GM11168 (cell line): Measurements from ENCODE around the gene DCAF11.

Source experiments
- in situ Hi-C: fragments of 300-500 bp; cut with MboI; formaldehyde crosslinking; loops from one replicate; pipeline ENCODE4 v1.12.0; 2022; ENCODE audit warnings: low sequenced_read_pairs; ENCODE audit not compliant: unreplicated experiment

Gene DCAF11

GRCh38 chr14:24150567-24150966 lies 36.0 kb downstream of the DCAF11 start:
- in situ Hi-C loops: no loop called here

GRCh38 chr14:24150993-24151392 lies 36.4 kb downstream of the DCAF11 start:
- in situ Hi-C loops: no loop called here

GRCh38 chr14:24151404-24152080 lies 37.0 kb downstream of the DCAF11 start:
- in situ Hi-C loops: no loop called here

- in situ Hi-C loops: no loop called here
Observed at GRCh38 chr14:24155100-24155499, 40.5 kb downstream of the DCAF11 start.

GRCh38 chr14:24156840-24157239 lies 42.3 kb downstream of the DCAF11 start:
- in situ Hi-C loops: no loop called here

GRCh38 chr14:24157331-24157730 lies 42.8 kb downstream of the DCAF11 start:
- in situ Hi-C loops: no loop called here

- in situ Hi-C loops: no loop called here
Observed at GRCh38 chr14:24159777-24160498, 45.4 kb downstream of the DCAF11 start.

GRCh38 chr14:24160499-24160849 lies 45.9 kb downstream of the DCAF11 start:
- in situ Hi-C loops: no loop called here

GRCh38 chr14:24160850-24161804 lies 46.5 kb downstream of the DCAF11 start, which contains the start of gene IRF9:
Gene IRF9, plus strand, starts transcription at chr14:24161265. Its CDS starts 880 bp downstream, at chr14:24162145.
- in situ Hi-C loops: no loop called here

GRCh38 chr14:24162093-24162492 lies 47.5 kb downstream of the DCAF11 start:
- in situ Hi-C loops: no loop called here

- in situ Hi-C loops: no loop called here
Observed at GRCh38 chr14:24164518-24164991, 50.0 kb downstream of the DCAF11 start.

- in situ Hi-C loops: no loop called here
Observed at GRCh38 chr14:24165785-24166184, 51.2 kb downstream of the DCAF11 start.

- in situ Hi-C loops: no loop called here
Observed at GRCh38 chr14:24167469-24168114, 53.0 kb downstream of the DCAF11 start.

- in situ Hi-C loops: no loop called here
Observed at GRCh38 chr14:24171422-24172260, 57.1 kb downstream of the DCAF11 start, which contains the start of gene REC8. Gene REC8, plus strand, starts transcription at chr14:24172080. Its CDS starts 473 bp downstream, at chr14:24172553.

GRCh38 chr14:24172261-24172860 lies 57.8 kb downstream of the DCAF11 start:
- in situ Hi-C loops: no loop called here

GRCh38 chr14:24172871-24173281 lies 58.3 kb downstream of the DCAF11 start:
- in situ Hi-C loops: no loop called here
